H1 (cell line): Measurements from ENCODE around the gene TLE5. TPM values are rescaled to one million over a fixed set of nuclear protein-coding genes. Genes with fewer than 3 reads are reported as not detected.

ENCODE experiments used
- CTCF ChIA-PET: fragments of 300-600 bp; sonication (Branson Sonifier 250); formaldehyde crosslinking; loops from one replicate; lab custom pipeline; 2021; ENCODE audit not compliant: partially characterized antibody; lab: Charles Lee
- POLR2A ChIA-PET: fragments of 300-600 bp; sonication (Branson Sonifier 250); formaldehyde crosslinking; loops from one replicate; lab custom pipeline; 2021; ENCODE audit warnings: inconsistent platforms; ENCODE audit not compliant: partially characterized antibody; lab: Charles Lee
- DNase-seq, 2 experiments: peaks; one replicate each; pipeline versions ENCODE4 v3.0.0 to v3.0.0-alpha.2; 2010 to 2022; ENCODE audit warnings: low spot score in 2 of 2, low read depth in 1 of 2, mixed read lengths in 1 of 2
- FAIRE-seq: peaks from 2 replicates; lab custom pipeline; 2011; peaks lifted over from hg19 to GRCh38; lab: Jason Lieb, UNC
- H2AFZ ChIP-seq: 2 replicates; pipeline ENCODE4 v1.8.1; 2012; ENCODE audit warnings: low read length, inconsistent platforms
- H2AK5ac ChIP-seq: 2 replicates; pipeline ENCODE4 v1.6.1; 2013; ENCODE audit warnings: low read depth, low read length
- H2BK120ac ChIP-seq: replicated peaks from 2 replicates; pipeline ENCODE3; 2013; ENCODE audit warnings: low read depth, low read length, inconsistent platforms
- H2BK12ac ChIP-seq: 2 replicates; pipeline ENCODE4 v1.6.1; 2013; ENCODE audit warnings: low read depth, low read length
- H2BK15ac ChIP-seq: 2 replicates; pipeline ENCODE4 v1.6.1; 2013; ENCODE audit warnings: low read length
- H2BK20ac ChIP-seq: 2 replicates; pipeline ENCODE4 v1.6.1; 2013; ENCODE audit warnings: low read length
- H2BK5ac ChIP-seq: 2 replicates; pipeline ENCODE4 v1.6.1; 2013; ENCODE audit warnings: low read depth, low read length
- H3K14ac ChIP-seq: 2 replicates; pipeline ENCODE4 v1.6.1; 2013; ENCODE audit warnings: inconsistent platforms; ENCODE audit not compliant: insufficient read length
- H3K18ac ChIP-seq: 2 replicates; pipeline ENCODE4 v1.6.1; 2013; ENCODE audit warnings: low read length; ENCODE audit errors: extremely low read depth
- H3K23ac ChIP-seq: 2 replicates; pipeline ENCODE4 v1.6.1; 2013; ENCODE audit warnings: inconsistent platforms; ENCODE audit not compliant: insufficient read length
- H3K23me2 ChIP-seq: 2 replicates; pipeline ENCODE4 v1.6.1; 2013; ENCODE audit warnings: low read depth, low read length
- H3K27ac ChIP-seq: 2 replicates; pipeline ENCODE4 v1.6.1; 2011; ENCODE audit warnings: low read depth, low read length, inconsistent platforms
- H3K27me3 ChIP-seq, 4 experiments: replicated peaks in 1 of 4; 1 replicate in 1 of 4; 2 replicates in 3 of 4; pipeline versions ENCODE4 v1.6.1 to v1.8.1; 2011 to 2013; ENCODE audit warnings: low read length in 3 of 4, mild to moderate bottlenecking in 3 of 4, inconsistent platforms in 2 of 4, mixed read lengths in 2 of 4, moderate library complexity in 1 of 4; ENCODE audit not compliant: control insufficient read depth in 3 of 4, insufficient read depth in 3 of 4; ENCODE audit errors: extremely low read depth in 1 of 4
- H3K36me3 ChIP-seq, 4 experiments: 2 replicates each; pipeline versions ENCODE4 v1.6.1 to v1.8.1; 2011 to 2013; ENCODE audit warnings: mild to moderate bottlenecking in 4 of 4, low read length in 3 of 4, moderate library complexity in 2 of 4, control low read depth in 1 of 4, inconsistent platforms in 1 of 4; ENCODE audit not compliant: insufficient read depth in 4 of 4, control insufficient read depth in 2 of 4
- H3K4ac ChIP-seq: replicated peaks from 2 replicates; pipeline ENCODE3; 2013; ENCODE audit warnings: low read length, low read depth, mixed read lengths, inconsistent platforms; ENCODE audit not compliant: insufficient read length
- H3K4me1 ChIP-seq, 4 experiments: replicated peaks in 1 of 4; 1 replicate in 1 of 4; 2 replicates in 3 of 4; pipeline versions ENCODE4 v1.6.1 to v1.8.1; 2011 to 2013; ENCODE audit warnings: low read length in 3 of 4, inconsistent platforms in 2 of 4, mixed read lengths in 1 of 4; ENCODE audit not compliant: insufficient read depth in 4 of 4, control insufficient read depth in 3 of 4
- H3K4me2 ChIP-seq, 2 experiments: 2 replicates each; pipeline versions ENCODE4 v1.6.1 to v1.8.1; 2011 to 2013; ENCODE audit warnings: low read depth in 2 of 2, low read length in 2 of 2, control low read depth in 1 of 2, inconsistent platforms in 1 of 2, mild to moderate bottlenecking in 1 of 2; ENCODE audit not compliant: insufficient read depth in 1 of 2
- H3K4me3 ChIP-seq, 4 experiments: fragments of 200-600, 300-600 bp in 1 of 4; sonication (generic), shearing (Covaris generic), sonication (Bioruptor Twin) in 1 of 4; 2 replicates each; pipeline versions ENCODE4 v1.5.1 to v1.8.1; 2011 to 2016; ENCODE audit warnings: low read length in 4 of 4, low read depth in 3 of 4, control low read depth in 2 of 4, inconsistent platforms in 2 of 4, mild to moderate bottlenecking in 2 of 4, mixed read lengths in 1 of 4, moderate library complexity in 1 of 4; ENCODE audit not compliant: insufficient read depth in 2 of 4; ENCODE audit errors: extremely low read depth in 1 of 4
- H3K56ac ChIP-seq: replicated peaks from 2 replicates; pipeline ENCODE3; 2013; ENCODE audit warnings: low read depth, mild to moderate bottlenecking, mixed read lengths, low read length, inconsistent platforms; ENCODE audit not compliant: insufficient read length
- H3K79me1 ChIP-seq: 2 replicates; pipeline ENCODE4 v1.6.1; 2013; ENCODE audit warnings: low read depth, low read length, control low read depth
- H3K79me2 ChIP-seq, 2 experiments: 2 replicates each; pipeline versions ENCODE4 v1.6.1 to v1.8.1; 2012 to 2013; ENCODE audit warnings: low read length in 2 of 2, mild to moderate bottlenecking in 2 of 2, inconsistent platforms in 1 of 2; ENCODE audit not compliant: insufficient read depth in 2 of 2, control insufficient read depth in 1 of 2
- H3K9ac ChIP-seq, 4 experiments: replicated peaks in 1 of 4; 1 replicate in 1 of 4; 2 replicates in 3 of 4; pipeline versions ENCODE4 v1.6.1 to v1.8.1; 2011 to 2013; ENCODE audit warnings: low read depth in 3 of 4, low read length in 3 of 4, control low read depth in 2 of 4, mild to moderate bottlenecking in 2 of 4, moderate library complexity in 2 of 4, inconsistent platforms in 1 of 4; ENCODE audit errors: extremely low read depth in 1 of 4
- H3K9me3 ChIP-seq, 2 experiments: 2 replicates each; pipeline versions ENCODE4 v1.6.1 to v1.8.1; 2012 to 2013; ENCODE audit warnings: mild to moderate bottlenecking in 2 of 2, moderate library complexity in 2 of 2, control low read depth in 1 of 2, inconsistent platforms in 1 of 2, low read depth in 1 of 2, low read length in 1 of 2, mixed read lengths in 1 of 2; ENCODE audit not compliant: insufficient read depth in 2 of 2
- H4K20me1 ChIP-seq, 2 experiments: replicated peaks in 1 of 2; 2 replicates each; pipeline versions ENCODE3 to v1.8.1; 2011 to 2013; ENCODE audit warnings: inconsistent platforms in 2 of 2, low read length in 2 of 2, mild to moderate bottlenecking in 1 of 2; ENCODE audit not compliant: insufficient read depth in 2 of 2, control insufficient read depth in 1 of 2
- H4K5ac ChIP-seq: 2 replicates; pipeline ENCODE4 v1.6.1; 2013; ENCODE audit warnings: low read length, low read depth, mixed read lengths, inconsistent platforms; ENCODE audit not compliant: insufficient read length
- H4K8ac ChIP-seq: 2 replicates; pipeline ENCODE4 v1.8.0; 2013; ENCODE audit warnings: mild to moderate bottlenecking, moderate library complexity, low read length, inconsistent platforms; ENCODE audit not compliant: insufficient read depth; ENCODE audit errors: extremely low read depth
- H4K91ac ChIP-seq: replicated peaks from 2 replicates; pipeline ENCODE3; 2013; ENCODE audit warnings: low read length, mixed read lengths, inconsistent platforms; ENCODE audit not compliant: insufficient read length
- BCL11A ChIP-seq, 2 experiments: IDR thresholded peaks; one replicate each; pipeline ENCODE4 v1.6.1; 2011; ENCODE audit warnings: low read depth in 2 of 2, low read length in 2 of 2, mild to moderate bottlenecking in 2 of 2
- CHD1 ChIP-seq: IDR thresholded peaks from 2 replicates; pipeline ENCODE4 v1.6.1; 2012; ENCODE audit warnings: low read depth, low read length, improper control_type of control experiment
- POU5F1 ChIP-seq: IDR thresholded peaks from 2 replicates; pipeline ENCODE4 v1.6.1; 2011; ENCODE audit warnings: low read depth, mild to moderate bottlenecking, low read length, moderate library complexity
- WGBS, 2 experiments: shearing (Covaris generic) in 1 of 2; methylation state at CpG; one replicate each; pipeline versions ENCODE4 v1.1.6 to v1.1.7; 2013 to 2015; ENCODE audit warnings: low lambda C conversion rate in 2 of 2, mixed read lengths in 2 of 2, inconsistent platforms in 1 of 2, low coverage in 1 of 2, missing lambda C conversion rate in 1 of 2; ENCODE audit not compliant: insufficient replicate concordance in 2 of 2, insufficient coverage in 1 of 2, insufficient read length in 1 of 2; ENCODE audit errors: extremely low coverage in 1 of 2, missing lambda C conversion rate in 1 of 2; 5-methylcytosine and 5-hydroxymethylcytosine counted together
- polyA plus RNA-seq, 7 experiments: library from polyadenylated mRNA; depleted of rRNA in 3 of 7; stranded (reverse) in 5 of 7; unstranded in 2 of 7; fragments of >200 nt in 5 of 7; fragments of 200-250 nt in 2 of 7; gene quantifications; 1 replicate in 5 of 7; 2 replicates in 1 of 7; 4 replicates in 1 of 7; pipeline versions ENCODE4 v1.2.1 to v1.2.3, GENCODE V29; 2011 to 2013; ENCODE audit warnings: missing spikeins in 2 of 7, mixed read lengths in 2 of 7
- total RNA-seq: library from RNA; stranded (reverse); fragmentation: NEBNext Ultra II Directional; extraction: Animal tissue kit (Norgen Biotek cat#: 25700); gene quantifications from 2 replicates; pipeline ENCODE4 v1.2.1, GENCODE V29; 2021
- TF ChIP-seq, protein P1 (sequence below): IDR thresholded peaks from 2 replicates; pipeline ENCODE4 v1.6.1; 2012; ENCODE audit warnings: inconsistent platforms

TLE5 gene
- total and polyA plus RNA-seq, 2 of the 8 experiments (the other 6 are each of a cell fraction or from before 2014, with no cell fraction given), result 187 to 285 TPM

DNA sequence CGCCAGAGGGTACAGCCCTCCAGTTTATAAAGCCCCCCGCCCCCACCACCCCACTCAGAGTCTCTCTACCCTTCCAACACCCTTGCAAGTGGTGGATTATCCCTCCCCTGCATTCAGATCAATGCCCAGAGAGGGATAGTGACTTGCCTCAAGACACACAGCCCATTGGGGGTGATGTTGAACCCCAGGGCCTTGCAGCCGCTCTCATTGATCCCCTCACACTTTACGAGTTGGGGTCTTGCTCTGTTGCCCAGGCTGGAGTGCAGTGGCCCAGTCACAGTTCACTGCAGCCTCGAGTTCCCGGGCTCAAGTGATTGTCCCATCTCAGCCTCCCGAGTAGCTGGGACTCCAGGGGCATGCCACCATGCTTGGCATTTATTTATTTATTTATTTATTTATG is 44.4 kb downstream of the TLE5 start:
- H2BK15ac ChIP-seq, result no peak overlapping the region

More for the DNA sequence above, 44.4 kb downstream of the TLE5 start:
- H3K4me3 ChIP-seq, result no peak overlapping the region
- peaks cover 0 to 2% (median 0%) of the 10 kb centered on the region in 4 experiments; a peak in 3 of 7 replicates for H3K4me1 ChIP-seq
- no peak for TF ChIP-seq BCL11A (IDR thresholded peaks at IDR 0.05; ENCODE audit: low read depth in 2 of 2, low read length in 2 of 2)
- TF ChIP-seq, protein P1, sequence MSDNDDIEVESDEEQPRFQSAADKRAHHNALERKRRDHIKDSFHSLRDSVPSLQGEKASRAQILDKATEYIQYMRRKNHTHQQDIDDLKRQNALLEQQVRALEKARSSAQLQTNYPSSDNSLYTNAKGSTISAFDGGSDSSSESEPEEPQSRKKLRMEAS, result no peak
- TF ChIP-seq POU5F1, result no peak
- TF ChIP-seq CHD1, result no peak
- H2BK5ac ChIP-seq, result no peak overlapping the region
- H4K5ac ChIP-seq, result no peak overlapping the region
- H3K27me3 ChIP-seq, result no peaks in the 10 kb centered on the region
- H4K8ac ChIP-seq, result no peak overlapping the region; the same call in 1 of the 2 replicates
- H3K9me3 ChIP-seq, result no peaks in the 10 kb centered on the region
- H2BK12ac ChIP-seq, result no peak overlapping the region
- no peak overlapping the region for H3K18ac ChIP-seq
- H3K4ac ChIP-seq, result no peak overlapping the region
- no peak overlapping the region for H3K9ac ChIP-seq
- H3K79me2 ChIP-seq, result no peaks in the 10 kb centered on the region
- H4K91ac ChIP-seq, result no peak overlapping the region
- no peaks in the 10 kb centered on the region for H4K20me1 ChIP-seq
- FAIRE-seq, result no peak
- no peak overlapping the region for H3K23ac ChIP-seq
- H3K79me1 ChIP-seq, result no peaks in the 10 kb centered on the region
- no peak overlapping the region for H3K4me2 ChIP-seq
- H3K14ac ChIP-seq, result no peak overlapping the region
- H2AFZ ChIP-seq, result no peak overlapping the region
- ChIA-PET CTCF (interaction anchor here (0.6 to 1.3 kb wide), 4 partner anchors 10 to 86 kb away, joined by 3 to 5 read pairs (median 3); no protein-coding TSS in a partner anchor), POLR2A (interaction anchor here (1.0 to 1.5 kb wide), 3 partner anchors 10 to 22 kb away, joined by 3 to 4 read pairs (median 3); no protein-coding TSS in a partner anchor)
- H3K27ac ChIP-seq, result no peak overlapping the region
- no peak for DNase-seq
- no peaks in the 10 kb centered on the region for H3K36me3 ChIP-seq
- H3K56ac ChIP-seq, result no peak overlapping the region
- no peak overlapping the region for H2BK20ac ChIP-seq
- WGBS, 2 experiments, result 84% methylated on average over 7 of the region's 7 CpGs; no CpG with 5 or more reads in 1 of the 2 experiments
- H2BK120ac ChIP-seq, result no peak overlapping the region
- no peak overlapping the region for H2AK5ac ChIP-seq
- no peaks in the 10 kb centered on the region for H3K23me2 ChIP-seq
